ENCODE measurements around the gene SMARCAD1. TPM values are rescaled to one million over a fixed set of nuclear protein-coding genes. Genes with fewer than 3 reads are reported as not detected.

SMARCAD1 gene
- polyA plus RNA-seq, 1 donor (not counting 4 experiments of a cell fraction or from before 2014, with no cell fraction given) = 27.8 TPM

DNA sequence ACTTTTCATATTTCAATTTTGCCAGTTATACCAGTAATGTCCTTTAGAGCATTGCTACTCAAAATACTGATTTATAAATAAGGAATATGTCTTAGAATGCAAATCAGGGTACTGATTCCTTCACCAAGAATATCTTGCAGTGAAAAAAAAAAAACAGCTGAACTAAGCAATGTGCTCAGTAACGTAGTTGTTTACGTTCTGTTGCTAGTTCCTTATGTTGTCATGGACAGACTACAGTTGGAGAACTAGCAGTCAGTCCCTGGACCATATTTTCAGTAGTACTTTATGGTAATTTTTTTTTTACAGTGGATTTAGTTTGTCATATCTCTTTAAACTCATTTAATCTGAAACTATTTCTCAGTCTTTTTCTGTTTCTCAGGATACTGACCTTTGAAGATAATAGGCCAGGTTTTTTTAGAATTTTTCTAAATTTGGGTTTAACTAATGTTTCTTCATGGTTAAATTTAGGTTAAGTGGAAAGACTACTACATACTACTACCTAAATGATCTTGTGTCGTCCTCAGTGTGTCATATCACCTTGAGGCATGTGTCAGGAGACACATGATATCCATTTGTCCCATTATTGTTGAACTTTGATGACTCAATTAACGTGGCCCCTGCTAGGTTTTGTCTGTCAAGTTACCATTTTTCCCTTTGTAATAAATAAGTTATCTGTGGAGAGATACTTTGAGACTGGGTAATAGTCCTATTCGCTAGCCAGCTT lies 21.0 kb downstream of the SMARCAD1 start:
- no peak for TF ChIP-seq EZH2 (IDR thresholded peaks at IDR 0.05; ENCODE audit: low read length)
- TF ChIP-seq, protein P1, sequence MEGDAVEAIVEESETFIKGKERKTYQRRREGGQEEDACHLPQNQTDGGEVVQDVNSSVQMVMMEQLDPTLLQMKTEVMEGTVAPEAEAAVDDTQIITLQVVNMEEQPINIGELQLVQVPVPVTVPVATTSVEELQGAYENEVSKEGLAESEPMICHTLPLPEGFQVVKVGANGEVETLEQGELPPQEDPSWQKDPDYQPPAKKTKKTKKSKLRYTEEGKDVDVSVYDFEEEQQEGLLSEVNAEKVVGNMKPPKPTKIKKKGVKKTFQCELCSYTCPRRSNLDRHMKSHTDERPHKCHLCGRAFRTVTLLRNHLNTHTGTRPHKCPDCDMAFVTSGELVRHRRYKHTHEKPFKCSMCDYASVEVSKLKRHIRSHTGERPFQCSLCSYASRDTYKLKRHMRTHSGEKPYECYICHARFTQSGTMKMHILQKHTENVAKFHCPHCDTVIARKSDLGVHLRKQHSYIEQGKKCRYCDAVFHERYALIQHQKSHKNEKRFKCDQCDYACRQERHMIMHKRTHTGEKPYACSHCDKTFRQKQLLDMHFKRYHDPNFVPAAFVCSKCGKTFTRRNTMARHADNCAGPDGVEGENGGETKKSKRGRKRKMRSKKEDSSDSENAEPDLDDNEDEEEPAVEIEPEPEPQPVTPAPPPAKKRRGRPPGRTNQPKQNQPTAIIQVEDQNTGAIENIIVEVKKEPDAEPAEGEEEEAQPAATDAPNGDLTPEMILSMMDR (optimal IDR thresholded peaks at IDR 0.05 in 1 of 3, IDR thresholded peaks at IDR 0.05 in 1 of 3, conservative IDR thresholded peaks at IDR 0.05 in 1 of 3; ENCODE audit: extremely low read depth in 1 of 3, insufficient read depth in 2 of 3, low read length in 3 of 3) = no peak

DNA sequence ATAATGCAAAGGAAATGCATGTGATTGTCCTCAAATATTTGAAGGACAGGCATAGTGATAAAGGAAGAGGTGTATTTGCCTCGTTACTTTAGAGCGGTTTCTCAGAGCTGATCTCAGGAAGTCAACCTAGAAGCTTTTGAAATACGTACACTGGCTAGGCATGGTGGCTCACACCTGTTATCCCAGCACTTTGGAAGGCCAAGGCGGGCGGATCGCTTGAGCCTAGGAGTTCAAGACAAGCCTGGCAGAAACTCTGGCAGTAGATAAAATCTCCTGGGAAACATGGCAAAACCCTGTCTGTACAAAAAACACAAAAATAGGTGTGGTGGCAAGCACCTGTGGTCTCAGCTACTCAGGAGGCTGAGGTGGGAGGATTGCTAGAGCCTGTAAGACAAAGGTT lies 24.9 kb downstream of the SMARCAD1 start:
- no peaks in the 10 kb centered on the region for H3K9me3 ChIP-seq (ENCODE audit: control insufficient read depth, low read depth, low read length)
- H3K9me1 ChIP-seq (ENCODE audit: control insufficient read depth, extremely low read depth, insufficient read depth, low read length) = no peaks in the 10 kb centered on the region
- no peak overlapping the region for H3K4me3 ChIP-seq (ENCODE audit: control insufficient read depth in 2 of 3, extremely low read depth in 1 of 3, insufficient read depth in 2 of 3, low read depth in 1 of 3, low read length in 3 of 3)
- H2AFZ ChIP-seq (ENCODE audit: control insufficient read depth, low read length) = no peak overlapping the region
- DNase-seq (ENCODE audit: low read depth, low spot score) (no peak), FAIRE-seq (no peak)
- no peak for TF ChIP-seq EZH2 (IDR thresholded peaks at IDR 0.05; ENCODE audit: low read length)
- TF ChIP-seq, protein P1 (optimal IDR thresholded peaks at IDR 0.05 in 1 of 3, IDR thresholded peaks at IDR 0.05 in 1 of 3, conservative IDR thresholded peaks at IDR 0.05 in 1 of 3; ENCODE audit: extremely low read depth in 1 of 3, insufficient read depth in 2 of 3, low read length in 3 of 3) = no peak
- no peak overlapping the region for H3K27ac ChIP-seq (ENCODE audit: control insufficient read depth, insufficient read depth, low read length)
- no peak overlapping the region for H3K9ac ChIP-seq (ENCODE audit: control insufficient read depth, extremely low read depth, insufficient read depth, low read length)
- H3K79me2 ChIP-seq (ENCODE audit: control insufficient read depth, insufficient read depth, low read length) = no peaks in the 10 kb centered on the region
- dilution Hi-C loops (cut with MboI; ENCODE audit: extremely low pct_ligation_motif_present, low sequenced_read_pairs) = no loop called here
- no peaks in the 10 kb centered on the region for H4K20me1 ChIP-seq (ENCODE audit: control insufficient read depth, extremely low read depth, insufficient read depth, low read length)
- H3K36me3 ChIP-seq (ENCODE audit: control insufficient read depth in 2 of 2, extremely low read depth in 1 of 2, insufficient read depth in 2 of 2, low read length in 2 of 2) = peaks cover 0 to 6% of the 10 kb centered on the region in 2 experiments
- no peak overlapping the region for H3K4me2 ChIP-seq (ENCODE audit: control insufficient read depth, extremely low read depth, insufficient read depth, low read depth, low read length)
- H3K27me3 ChIP-seq (ENCODE audit: control insufficient read depth, extremely low read depth, insufficient read depth, low read length) = no peaks in the 10 kb centered on the region
- no peaks in the 10 kb centered on the region for H3K4me1 ChIP-seq (ENCODE audit: control insufficient read depth, extremely low read depth, insufficient read depth, low read length)

More for the DNA sequence above, 21.0 kb downstream of the SMARCAD1 start:
- Histone ChIP-seq H2AFZ (ENCODE audit: control insufficient read depth, low read length) (no peak overlapping the region), H3K4me2 (ENCODE audit: control insufficient read depth, extremely low read depth, insufficient read depth, low read depth, low read length) (no peak overlapping the region), H3K27me3 (ENCODE audit: control insufficient read depth, extremely low read depth, insufficient read depth, low read length) (no peaks in the 10 kb centered on the region), H3K9me1 (ENCODE audit: control insufficient read depth, extremely low read depth, insufficient read depth, low read length) (no peaks in the 10 kb centered on the region), H3K79me2 (ENCODE audit: control insufficient read depth, insufficient read depth, low read length) (peaks cover 18% of the 10 kb centered on the region), H3K9ac (ENCODE audit: control insufficient read depth, extremely low read depth, insufficient read depth, low read length) (no peak overlapping the region), H3K4me1 (ENCODE audit: control insufficient read depth, extremely low read depth, insufficient read depth, low read length) (no peaks in the 10 kb centered on the region), H3K4me3 (ENCODE audit: control insufficient read depth in 2 of 3, extremely low read depth in 1 of 3, insufficient read depth in 2 of 3, low read depth in 1 of 3, low read length in 3 of 3) (no peak overlapping the region), H3K27ac (ENCODE audit: control insufficient read depth, insufficient read depth, low read length) (no peak overlapping the region), H3K9me3 (ENCODE audit: control insufficient read depth, low read depth, low read length) (no peaks in the 10 kb centered on the region), H4K20me1 (ENCODE audit: control insufficient read depth, extremely low read depth, insufficient read depth, low read length) (no peaks in the 10 kb centered on the region), H3K36me3 (ENCODE audit: control insufficient read depth in 2 of 2, extremely low read depth in 1 of 2, insufficient read depth in 2 of 2, low read length in 2 of 2) (peaks cover 7 to 8% of the 10 kb centered on the region in 2 experiments)
- no peak for FAIRE-seq
- dilution Hi-C loops (cut with MboI; ENCODE audit: extremely low pct_ligation_motif_present, low sequenced_read_pairs) = no loop called here
- no peak for DNase-seq (ENCODE audit: low read depth, low spot score)

All from keratinocyte (primary cell).